NCI-H146 (cell line): ENCODE data around the gene EDNRB.
"Not testable (repeated sequence)": the region's sequence is repeated elsewhere in the genome, so short reads cannot be mapped to it uniquely, and the experiment has no call there.

Experiments used
- DNase-seq: peaks from one replicate; lab custom pipeline; 2025; lab: John Stamatoyannopoulos, UW

Gene EDNRB

DNA sequence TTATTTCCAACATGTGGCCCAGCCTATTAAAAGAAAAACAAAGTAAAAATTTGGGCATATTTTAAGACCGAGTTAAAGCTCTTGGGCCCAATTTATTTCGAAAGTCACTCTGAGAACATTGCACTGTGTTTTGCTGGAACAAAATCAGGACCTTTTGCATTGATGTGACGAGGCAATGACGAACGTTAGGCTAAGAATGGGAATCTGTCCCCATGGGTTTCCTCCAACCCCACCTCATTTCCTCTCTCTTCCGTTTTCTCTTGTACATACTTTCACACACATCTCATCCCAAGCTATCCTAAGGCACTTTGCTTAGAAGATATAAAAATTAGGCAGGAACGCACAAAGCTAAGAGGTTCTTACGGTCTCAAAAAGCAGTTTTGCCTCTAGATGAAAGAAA, 22.1 kb downstream of the EDNRB start:
- DNase-seq: no peak

DNA sequence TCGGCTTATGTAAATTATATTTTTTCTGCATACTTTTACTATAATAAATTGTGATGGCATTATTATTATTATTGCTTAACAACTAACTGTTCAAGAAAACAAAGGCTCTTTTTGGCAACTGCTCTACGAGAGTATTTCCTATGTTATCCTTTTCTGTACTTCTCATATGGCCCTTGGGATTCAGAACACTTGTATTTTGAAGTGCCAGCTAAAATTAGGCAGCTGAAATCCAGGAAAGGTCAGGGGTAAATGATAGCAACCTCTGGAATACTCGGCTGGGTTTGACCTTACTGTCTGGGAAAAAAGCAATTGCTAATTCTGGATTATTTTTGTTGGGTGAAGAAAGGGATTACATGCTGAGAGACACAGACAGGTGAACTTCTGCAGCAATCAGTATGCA, 23.9 kb downstream of the EDNRB start:
- DNase-seq: no peak

DNA sequence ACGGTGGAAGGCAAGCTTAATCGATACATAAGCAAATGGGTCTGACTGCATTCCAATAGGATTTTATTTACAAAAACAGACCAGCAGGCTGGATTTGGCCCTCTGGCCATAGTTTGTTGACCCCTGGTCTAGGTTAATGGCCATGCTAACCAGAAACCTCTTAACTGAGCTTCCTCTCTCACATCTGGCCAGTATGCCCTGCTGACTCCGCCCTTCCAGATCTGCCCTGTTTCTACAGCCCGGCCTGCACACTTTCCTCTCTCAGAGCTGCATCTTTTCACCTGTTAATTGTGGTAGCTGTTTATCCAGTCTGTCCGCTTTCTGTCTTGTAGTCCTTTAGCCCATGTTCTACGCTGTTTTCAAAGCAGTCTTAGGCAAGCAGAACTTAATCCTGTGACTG, 25.6 kb downstream of the EDNRB start:
- no peak for DNase-seq

DNA sequence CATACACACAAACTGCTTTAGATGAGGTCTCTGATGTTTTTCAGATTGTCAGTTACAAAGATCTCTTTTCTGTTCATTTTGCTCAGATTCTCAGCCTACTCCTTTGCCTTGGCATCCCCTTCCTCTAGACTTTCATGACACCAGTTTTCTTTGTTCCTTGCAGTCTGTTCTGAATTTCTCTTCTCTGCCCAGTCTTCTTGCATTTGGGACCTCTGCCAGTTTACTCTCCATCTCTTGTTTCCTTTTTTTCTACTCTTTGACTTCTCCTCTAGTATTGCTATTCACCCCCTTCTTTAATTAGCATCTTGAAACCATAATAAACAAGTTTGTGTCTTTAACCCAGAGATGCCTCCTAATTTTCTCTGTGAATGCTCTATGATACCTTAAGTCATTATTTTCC, 26.1 kb downstream of the EDNRB start:
- DNase-seq: no peak

DNA sequence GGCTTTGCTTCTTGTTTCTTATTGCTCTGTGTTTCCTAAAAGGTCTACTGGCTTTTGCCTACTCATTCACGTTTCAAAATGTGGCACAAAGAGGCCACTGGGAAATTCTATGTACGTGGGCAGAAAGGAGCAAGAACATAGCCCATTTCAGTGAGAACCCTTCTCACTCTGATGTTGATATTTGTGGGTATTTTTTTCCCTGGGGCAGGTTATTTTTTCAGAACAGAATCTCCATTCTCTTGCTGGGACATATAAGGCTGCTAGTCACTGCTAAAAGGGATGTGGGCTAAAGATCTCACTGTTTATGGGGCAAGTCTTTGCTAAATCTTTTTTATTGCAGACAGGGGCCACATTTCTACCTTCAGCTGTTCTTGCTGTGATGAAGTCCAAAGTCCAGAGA, 27.1 kb downstream of the EDNRB start:
- DNase-seq: no peak

DNA sequence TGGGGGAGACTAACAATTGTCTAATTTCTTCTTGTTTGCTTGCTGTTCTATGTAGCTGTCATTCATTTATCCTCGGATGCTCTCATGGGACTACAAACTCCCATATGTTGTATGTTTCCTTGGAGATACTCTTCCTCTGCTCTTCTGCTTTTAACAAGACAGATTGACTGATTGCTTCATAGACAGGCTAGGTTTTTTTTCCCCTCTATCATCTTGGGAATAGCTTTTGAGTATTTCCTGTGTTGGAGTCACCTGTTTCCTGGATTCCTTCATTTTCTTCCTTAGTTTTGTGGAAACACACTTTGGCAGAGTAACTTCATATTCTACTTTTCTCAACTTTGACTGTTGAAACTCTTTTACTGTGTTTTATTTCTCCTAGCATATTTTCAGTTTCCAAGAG, 27.6 kb downstream of the EDNRB start:
- no peak for DNase-seq

DNA sequence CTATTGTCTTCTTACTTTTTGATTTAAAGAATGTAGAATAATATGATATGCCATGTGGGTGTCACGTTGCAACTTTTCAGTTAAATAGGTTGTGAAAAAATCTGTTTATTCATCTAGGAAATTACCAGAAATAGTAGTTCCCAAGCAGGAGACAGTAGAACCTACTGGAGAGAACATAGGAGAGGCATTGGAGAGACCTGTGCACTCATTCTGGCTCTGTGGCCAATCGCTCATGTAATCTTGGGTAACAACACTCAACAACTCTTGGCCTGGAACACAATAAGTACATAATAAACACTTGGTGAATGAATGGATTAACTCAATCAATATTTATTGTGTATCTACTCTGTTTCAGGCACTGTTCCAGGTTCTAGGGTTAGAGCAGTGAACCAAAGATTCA, 35.3 kb downstream of the EDNRB start:
- no peak for DNase-seq

DNA sequence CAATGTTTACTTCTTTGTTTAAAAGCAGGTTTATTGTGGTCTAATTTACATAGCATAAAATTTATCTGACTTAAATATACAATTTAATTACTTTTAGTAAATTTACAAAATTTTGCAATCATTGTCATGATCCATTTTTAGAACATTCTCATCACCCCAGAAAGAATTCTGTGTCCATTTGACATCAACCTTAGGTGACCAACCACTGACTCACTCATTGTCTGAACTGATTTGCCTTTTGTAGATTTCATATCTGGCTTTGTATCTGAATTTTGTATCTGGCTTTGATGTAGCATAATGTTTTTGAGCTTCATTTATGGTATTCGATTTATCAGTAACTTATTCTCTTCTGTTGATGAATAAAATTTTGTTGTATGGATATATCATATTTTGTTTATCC, 40.4 kb downstream of the EDNRB start:
- no peak for DNase-seq

DNA sequence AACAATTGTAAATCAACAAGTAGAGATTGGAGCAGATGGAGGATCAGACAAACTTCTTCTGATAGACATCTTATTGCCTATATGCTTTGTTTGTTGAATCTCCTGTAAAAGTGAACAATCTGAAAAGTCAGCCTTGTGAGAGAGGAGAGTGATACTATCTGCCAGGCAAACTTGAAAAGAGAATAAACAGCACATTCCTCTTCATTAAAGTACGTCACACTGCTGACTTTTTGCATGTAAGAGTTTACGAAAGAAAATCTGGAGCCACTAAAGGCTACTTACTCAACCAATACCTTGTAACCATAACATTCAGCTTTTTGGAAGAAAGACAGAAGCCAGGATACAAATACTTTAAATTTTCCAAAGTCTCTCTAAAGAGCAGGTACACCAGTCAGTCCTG, 42.5 kb downstream of the EDNRB start:
- no peak for DNase-seq

DNA sequence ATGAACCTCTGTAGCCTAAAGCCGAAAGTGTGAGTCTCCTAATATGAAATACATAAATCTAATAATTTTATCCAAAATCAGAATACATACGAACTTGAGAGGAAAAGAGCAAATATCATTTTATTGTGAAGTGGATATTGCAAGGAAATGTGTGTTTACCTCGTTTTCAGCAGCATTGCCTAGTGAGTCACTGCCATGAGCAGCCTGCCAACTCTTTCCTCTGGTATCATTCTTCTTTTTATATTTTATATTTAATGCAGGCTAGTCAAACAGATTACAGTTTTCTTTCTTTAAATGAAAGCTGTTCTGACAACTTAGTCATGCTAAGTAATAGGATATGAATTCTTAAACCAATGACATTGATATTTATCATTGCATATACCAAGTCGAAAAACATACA, 44.2 kb downstream of the EDNRB start:
- no peak for DNase-seq

DNA sequence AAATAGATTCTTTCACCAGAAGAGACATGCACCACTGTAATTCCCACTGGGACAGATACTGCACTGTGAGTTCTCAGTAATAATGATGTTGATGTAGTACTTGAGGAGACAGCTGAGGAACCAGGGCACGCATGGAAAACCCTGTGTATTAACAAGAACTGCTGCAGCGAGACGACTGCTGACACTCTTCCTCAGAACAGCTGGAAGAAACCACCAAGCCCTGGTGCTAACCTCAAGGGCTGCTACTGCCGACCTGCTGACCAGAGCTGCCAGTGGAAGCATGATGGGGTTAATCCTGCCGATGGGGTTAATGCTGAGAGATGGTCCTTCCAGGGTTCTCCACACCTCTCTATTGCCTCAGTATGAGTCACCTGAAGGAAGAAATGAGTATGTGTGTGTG, 45.6 kb downstream of the EDNRB start:
- no peak for DNase-seq

DNA sequence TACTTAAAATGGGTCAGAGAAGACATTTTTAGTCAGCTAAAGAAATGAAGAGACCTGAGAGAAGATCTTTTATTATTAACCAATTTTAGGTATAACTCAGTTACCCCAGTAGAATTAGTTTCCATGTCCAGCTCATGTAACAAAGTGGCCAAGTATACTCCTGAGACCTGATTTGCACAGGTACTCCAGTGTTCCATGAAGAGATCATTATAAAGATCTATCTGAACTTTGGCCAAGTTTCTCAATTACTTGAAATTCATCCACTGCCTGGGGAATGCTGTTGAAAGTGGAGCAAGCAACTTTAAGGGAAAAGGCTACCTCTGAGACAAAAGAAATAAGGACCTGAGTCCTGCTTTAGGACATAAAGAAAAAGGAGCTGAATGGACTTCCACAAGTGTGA, 47.0 kb downstream of the EDNRB start:
- DNase-seq: no peak

DNA sequence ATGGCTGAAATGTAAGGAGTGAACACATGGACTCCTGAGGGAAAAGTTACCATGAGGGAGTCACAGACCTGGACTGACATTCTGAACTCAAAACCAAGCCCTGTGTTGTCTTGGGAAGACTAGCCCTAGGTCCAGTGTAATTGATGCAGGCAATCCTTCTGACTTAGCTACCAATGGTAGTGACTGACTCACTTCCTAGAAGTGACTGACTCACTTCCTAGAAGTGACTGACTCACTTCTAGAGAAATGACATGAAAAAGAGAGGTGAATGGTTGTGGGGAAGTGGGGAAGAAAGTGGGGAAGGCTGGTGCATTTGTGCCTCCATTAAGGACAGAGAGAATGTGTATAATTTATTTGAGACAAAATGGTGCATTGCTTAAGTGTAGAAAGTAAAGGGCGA, 49.9 kb downstream of the EDNRB start:
- DNase-seq: no peak

DNA sequence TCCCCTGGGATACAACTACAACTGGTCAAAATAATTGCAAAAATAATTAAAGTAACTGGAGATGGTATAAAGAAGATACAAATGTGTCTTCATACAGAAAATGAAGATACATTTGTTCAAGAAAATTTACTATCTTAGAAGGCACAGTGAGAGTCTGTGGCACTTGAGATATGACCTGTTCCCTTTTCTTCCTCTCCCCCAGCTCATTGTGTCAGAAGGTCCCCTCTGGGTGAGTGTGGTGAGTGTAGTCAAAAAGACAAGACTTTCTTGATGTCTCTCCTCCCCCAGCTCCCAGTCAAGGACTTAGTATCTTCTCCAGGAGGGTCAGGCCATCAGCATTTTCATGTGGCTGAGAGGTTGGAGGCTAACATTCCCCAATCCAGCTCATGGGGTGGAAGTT, 51.7 kb downstream of the EDNRB start:
- DNase-seq: no peak

DNA sequence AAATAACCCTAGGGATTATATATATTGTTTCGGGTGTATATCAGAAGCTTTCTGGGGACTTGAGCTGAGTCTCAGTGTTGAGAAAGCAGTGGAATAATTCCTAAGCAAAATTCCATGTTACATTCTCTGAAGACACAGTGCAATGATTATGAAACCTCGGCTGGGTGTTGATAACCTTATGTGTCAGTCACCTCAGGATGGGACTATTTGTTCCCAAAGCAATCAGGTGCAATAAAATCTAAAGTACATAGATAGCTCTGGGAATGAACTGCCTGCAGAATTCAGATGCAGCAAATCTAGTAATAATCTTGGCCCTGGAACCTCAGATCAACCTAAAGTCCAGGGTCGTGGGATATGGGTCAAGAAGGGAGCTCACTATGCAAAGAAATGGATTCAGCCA, 53.0 kb downstream of the EDNRB start:
- DNase-seq: no peak

DNA sequence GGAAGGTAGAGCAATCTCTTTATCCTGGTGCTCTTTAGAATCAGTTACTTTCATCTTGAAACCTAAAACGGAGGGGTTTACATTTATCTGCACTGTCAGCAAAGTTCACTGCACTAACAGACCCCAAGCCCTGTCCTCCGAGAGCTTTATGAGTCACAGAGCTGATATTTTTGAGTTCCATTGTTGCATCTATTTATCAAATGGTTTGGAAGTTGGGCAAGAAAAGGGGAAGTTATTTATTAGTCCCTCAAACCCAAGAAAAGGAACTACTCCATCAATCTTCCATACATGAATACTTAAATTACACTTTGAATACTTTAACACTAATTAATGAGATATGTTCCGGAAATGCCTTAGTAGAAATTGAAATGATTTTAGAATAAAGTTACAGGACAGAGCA, 55.5 kb downstream of the EDNRB start:
- DNase-seq: no peak

DNA sequence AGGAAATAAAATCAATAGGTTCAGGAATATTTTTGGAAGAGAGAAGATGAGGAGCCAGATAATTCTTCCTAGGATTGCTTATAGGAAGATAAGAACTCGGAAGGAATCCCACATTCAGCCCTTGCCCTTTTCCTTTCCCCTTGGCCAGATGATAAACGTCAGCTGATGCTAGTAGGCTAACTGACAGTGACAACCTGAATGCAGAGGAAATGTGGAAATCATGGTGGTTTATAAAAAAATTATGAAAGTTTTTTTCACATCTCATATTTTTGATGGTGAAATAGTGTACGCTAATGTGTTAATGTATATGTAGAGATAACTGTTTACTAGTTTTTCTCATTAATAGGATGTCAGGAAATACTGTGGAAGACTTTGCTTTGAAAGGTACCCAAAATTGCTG, 56.9 kb downstream of the EDNRB start:
- no peak for DNase-seq

DNA sequence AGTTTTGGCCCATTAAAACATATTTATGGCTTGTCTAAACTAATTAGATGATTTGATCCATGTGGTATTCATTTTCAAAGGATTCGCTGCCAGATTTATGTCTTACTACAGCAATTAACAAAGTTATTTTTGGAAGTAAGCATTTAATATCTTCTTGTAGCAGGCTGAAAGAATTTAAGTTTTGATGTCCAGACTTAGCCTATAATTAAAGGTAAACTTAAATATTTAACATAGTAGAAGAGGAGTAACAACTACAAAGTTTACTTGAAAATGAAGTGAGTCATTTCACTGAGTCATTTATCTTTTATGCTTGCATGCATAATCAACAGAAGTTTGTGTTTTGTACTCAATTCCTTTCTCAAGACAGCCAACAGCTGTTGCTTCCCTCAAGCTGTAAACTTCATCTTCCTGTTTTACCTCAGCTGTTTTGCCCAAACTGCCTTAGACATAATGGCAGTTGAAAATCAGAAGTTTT, 58.1 kb downstream of the EDNRB start:
- no peak for DNase-seq

DNA sequence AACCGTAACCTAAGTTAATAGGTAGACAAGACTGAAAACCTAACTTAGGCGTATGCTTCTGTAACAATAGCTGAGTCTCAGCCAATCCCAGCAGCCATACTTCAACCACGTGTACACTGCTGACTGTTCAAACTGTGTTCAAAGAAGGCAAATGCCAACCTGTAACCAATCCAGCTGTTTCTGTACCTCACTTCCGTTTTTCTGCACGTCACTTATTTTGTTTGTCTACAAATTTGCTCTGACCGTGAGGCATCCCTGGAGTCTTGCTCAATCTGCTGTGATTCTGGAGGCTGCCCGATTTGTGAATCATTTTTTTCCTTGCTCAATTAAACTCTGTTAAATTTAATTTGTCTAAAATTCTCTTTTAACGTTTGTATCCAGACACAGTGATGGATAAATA, 59.2 kb downstream of the EDNRB start:
- no peak for DNase-seq

DNA sequence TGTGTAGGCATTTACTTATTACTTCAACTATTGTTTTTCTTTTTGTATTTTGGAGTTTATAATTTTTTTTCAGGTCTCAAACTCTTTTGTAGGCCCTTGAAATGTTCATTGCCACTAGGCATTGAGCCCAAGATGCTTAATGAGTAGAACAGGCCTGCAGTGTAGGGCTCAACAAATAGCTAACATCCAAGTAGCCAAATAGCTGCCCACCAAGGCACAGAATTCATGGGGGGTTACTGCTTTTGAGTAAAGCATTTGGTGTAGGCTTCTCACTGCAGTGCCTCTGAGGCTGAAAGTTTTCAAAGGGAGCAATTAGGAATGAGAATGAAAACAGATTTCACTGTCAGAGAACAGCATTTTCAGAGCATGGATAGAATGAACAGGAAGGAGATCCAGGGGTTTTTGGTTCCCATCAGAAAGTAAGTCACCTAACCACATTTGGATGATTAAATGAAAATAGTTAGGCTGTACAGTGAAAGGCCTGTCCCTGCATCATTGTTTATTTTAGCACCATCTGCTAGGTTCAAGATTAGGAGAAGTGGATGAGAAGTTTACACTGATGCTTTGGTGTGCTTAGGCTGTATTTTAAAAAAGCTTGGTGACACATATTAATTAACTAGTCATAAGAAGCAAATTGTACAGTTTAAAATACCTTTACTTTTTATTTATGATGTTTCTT, 61.0 kb downstream of the EDNRB start:
- DNase-seq: no peak

DNA sequence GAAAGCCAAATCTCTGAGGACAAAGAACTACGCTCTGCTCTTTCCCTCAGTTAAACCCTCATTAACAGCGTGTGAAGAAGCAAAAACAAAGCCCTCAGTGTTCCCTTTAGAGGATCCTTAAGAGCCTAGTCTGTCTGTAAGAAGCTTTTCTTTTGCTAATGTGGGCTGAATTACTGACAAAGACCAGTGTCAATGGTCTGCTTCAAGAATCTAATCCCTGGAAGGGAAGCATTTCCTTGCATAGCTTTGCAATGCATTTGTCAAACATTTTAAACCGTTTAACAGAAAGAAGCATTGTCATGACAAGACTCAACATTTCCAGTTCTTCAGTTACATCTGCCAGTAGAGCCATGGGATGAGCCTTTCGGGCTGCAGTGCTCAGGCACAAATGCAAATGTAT, 64.9 kb downstream of the EDNRB start:
- DNase-seq: no peak

DNA sequence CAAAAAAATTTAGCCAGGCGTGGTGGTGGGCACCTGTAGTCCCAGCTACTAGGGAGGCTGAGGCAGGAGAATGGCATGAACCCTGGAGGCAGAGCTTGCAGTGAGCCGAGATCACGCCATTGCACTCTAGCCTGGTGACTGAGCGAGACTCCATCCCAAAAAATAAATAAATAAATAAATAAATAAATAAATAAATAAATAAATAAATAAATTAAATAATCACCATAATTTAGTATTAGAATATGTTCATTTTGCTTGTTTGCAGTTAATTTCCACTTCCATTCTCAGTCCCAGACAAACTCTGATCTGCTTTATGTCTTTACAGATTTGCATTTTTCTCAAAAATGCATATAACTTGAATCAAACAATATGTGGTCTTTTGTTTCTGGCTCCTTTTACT, 70.6 kb downstream of the EDNRB start:
- not testable (repeated sequence) for DNase-seq

DNA sequence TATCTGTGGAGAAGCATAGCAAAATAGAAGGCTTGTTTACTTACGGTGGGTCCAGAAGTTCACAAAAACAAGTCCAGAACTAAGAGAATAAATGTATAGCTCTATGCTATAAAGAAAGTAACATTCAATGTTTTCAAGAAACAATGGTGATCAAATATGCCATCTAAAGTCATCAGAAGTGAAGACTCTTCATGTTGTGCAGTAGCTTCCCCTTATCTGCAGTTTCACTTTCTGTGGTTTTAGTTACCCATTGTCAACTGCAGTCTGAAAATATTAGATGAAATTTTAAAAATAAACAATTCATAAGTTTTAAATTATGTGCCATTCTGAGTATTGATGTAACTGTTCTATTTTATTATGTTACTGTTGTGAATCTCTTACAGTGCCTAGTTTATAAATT, 72.5 kb downstream of the EDNRB start:
- DNase-seq: no peak
